Right kidney (tissue), 1 donor: Measurements from ENCODE around the gene MYADML2.
A peak's percentile ranks its signal among the peaks of the same experiment; 100 is the strongest.
"Not testable (repeated sequence)": the region's sequence is repeated elsewhere in the genome, so short reads cannot be mapped to it uniquely, and the experiment has no call there.

Source experiments
- DNase-seq: peaks from one replicate; pipeline ENCODE4 v3.0.0-alpha.2; 2016

Gene MYADML2

DNA sequence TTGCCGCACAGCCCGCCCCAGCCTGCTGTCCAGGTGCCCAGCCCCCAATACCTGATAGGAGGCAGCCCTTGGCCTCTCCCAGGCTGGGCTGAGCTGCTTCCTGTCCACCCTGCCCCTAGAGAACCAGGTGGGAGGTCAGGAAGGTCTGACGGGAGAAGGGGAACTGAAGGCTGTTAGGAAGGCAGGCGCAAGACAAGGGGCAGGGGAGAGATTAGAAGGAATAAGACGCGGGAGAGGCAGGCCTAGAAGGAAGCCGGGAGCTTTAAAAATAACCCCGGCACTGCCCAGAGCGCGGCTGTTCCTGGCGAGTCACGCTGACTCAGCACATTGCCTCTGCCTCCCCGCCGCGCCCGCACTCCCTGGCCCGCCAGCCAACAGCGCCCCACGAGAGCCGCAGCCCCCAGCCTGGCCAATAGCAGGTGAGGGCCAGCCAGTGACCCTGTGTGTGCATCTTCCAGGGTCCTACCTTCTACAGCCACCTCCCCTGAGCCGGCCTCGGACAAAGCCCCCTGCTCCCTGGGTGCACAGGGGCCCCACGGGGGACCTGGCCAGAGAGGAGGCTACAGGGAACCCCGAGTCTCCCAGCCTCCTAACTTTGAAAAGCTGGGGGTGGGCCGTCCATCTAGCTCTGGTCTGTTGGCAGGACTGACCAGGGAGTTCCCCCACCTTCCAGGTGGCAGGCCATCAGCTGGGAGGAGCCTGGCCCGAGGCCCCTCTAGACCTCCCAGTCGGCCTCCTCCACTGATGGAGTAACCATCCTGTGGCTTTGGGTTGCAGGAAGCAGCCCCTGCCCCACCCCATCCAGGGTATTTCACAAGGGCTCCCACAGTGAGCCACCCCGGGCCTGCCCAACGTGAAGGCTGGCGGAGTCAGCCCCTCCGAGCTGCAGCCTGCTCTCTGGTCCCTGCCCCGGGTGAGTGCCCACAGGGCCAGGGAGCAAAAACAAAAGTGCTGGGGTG is 23.5 kb downstream of the MYADML2 start:
- no peak for DNase-seq

DNA sequence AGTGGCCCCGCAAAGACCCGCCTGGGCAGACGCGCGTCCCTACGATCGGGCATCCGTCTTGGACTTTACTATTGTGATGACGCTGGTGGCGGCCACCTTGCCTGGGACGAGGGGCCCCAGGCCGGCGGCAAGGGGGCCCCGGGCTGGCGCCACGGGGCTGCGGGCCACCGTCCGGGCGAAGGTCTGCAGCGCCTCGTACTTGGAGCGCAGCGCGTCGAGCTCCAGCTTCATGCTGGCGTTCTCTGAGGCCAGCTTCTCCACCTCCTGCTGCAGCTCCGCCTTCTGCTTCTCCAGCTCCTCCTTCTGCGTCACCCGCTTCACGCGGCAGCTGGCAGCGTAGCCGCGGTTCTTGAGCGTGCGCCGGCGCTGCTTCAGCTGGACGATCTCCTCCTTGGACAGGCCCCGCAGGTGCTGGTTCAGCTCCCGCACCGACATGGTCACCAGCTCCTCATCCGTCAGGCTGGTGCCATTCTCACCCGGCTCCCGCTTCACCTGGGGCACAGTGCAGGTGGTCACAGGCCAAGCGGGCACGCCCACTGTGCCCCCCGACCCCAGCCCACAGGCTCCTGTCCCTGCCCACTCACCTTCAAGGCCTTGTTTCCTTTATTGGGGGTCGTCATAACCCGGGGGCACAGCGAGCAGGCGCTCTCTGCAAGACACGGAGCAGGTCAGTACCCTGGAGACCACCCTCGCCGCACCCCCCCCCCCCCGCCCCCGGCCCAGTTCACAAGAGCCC is 24.3 kb downstream of the MYADML2 start:
- no peak for DNase-seq

DNA sequence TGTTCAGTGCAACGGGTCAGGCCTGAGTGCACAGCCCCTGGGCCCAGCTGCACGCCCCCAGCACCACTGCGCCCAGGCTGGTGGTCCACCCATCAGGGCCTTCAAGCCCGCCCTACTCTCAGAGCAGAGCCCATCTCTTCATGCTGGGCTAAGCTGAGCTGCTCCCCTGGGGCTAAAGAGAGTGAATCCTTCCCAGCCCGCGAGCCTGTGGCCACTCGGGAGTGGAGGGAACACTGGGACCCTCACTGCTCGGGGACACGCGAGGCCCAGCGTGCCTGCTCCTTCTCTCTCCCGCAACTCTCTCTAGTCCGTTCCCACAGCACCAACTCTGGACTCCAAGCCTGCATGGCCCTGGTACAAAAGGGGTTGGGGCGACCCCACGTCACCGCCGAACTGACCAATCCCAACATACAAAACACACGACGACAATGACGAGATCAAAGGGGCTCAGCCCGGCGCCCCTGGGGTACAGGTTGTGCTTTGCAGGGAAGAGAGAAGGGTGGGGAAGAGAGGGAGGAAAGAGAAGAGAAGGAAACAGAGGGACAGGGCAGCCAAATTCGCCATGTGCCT is 25.0 kb downstream of the MYADML2 start:
- no peak for DNase-seq

DNA sequence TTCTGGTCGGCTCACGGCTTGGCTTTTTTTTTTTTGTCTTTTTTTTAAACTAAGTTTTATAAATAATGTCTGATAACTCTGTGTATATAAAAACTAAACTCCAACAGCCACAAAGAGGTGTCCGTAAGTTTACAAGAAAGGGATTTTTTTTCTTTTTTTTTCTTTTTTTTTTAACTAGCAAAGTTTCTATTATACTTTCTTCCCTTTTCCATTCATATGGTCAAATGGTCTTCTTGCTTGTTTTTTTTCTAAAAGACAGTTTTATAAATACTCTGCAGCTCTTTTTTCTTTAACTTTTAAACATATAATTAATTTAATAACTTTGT is 25.5 kb downstream of the MYADML2 start:
- no peak for DNase-seq

DNA sequence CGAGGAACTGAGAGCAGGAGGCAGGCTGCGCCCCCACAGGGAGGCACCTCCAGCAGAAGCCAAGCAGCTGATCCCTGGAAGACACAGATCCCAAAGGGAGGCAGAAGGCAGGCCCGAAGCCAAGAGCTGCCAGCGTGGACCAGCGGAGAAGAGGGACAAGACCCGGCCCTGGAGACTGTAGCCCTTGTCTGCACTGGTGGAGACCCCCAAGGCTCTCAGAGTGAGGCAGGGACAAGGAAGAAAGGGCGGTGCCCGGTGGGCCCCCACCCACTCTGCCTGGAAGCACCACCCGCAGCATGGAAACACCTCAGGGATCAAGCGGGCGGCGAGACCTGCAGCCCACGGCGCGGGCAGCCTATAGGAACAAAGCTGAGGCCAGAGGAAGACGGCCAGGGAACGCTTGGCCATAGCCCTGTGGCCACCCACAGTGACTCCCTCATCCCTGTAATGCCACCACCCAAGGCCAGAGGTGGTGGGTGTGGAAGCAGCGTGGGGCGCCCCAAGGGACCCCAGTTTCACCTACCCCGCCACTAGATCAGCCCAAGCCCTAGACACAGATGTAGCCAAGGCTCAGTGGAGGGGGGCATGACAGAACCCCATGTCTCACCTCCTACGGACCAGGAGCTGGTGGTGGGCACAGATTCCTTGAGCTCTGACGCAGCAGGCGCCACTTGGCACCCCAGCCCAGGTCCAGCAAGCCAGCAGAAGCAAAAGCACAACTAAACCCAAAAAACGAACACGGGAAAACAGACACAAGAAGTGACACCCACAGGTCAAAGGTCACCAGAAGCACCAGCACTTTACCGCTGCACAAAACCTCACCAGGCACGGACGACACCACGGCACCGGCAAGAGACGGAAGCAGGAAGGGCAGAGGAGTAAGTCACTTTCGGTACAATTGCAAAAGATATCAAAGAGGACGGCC is 26.2 kb downstream of the MYADML2 start:
- no peak for DNase-seq

DNA sequence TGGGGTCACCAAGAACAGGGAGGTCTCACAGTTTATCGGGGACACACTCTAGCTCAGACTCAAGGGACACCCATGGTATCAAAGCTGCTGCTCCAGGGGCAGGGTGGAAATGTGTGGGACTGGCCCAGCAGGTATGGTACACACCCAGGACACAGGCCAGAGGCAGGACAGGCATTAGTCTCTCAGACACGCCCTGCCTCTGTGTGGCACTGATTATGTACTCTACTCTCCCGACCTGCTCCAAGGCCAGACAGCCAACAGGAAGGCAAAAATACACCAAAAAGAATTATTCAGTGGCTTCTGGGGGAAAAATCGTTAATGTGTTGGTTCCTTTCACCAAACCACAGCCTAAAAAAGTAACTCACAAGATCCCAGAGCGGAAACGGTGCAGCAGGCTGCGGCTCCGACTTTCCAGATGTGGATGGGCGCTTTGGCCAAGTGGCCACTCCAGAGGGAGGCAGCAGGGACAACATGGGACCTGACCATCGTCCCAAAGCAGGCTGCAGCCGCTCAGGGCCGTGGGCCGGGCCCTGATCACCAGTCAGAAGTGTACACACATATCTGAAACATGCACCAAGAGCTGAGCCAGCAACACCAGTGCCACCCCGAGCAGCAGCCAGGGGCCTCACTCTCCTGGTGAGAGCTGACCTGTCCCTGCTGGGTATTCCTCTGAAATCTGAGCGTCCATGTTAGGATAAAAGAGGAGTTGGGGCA is 28.0 kb downstream of the MYADML2 start:
- no peak for DNase-seq

DNA sequence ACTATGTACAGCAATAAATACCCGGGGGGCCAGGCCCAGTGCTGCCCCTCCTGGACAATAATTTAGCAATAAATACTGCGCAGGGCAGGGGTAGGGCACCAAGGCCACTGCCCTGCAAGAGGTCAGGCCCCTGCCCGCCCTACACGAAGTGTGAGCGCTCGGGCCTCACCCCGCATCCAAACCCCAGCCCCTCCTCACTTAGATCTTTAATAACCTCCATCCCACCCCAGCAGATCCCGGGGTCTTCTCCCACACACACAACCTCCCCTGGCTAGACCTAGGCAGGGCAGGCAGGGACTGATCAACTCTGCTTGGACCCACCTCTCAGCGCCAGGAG is 28.7 kb downstream of the MYADML2 start:
- not testable (repeated sequence) for DNase-seq

DNA sequence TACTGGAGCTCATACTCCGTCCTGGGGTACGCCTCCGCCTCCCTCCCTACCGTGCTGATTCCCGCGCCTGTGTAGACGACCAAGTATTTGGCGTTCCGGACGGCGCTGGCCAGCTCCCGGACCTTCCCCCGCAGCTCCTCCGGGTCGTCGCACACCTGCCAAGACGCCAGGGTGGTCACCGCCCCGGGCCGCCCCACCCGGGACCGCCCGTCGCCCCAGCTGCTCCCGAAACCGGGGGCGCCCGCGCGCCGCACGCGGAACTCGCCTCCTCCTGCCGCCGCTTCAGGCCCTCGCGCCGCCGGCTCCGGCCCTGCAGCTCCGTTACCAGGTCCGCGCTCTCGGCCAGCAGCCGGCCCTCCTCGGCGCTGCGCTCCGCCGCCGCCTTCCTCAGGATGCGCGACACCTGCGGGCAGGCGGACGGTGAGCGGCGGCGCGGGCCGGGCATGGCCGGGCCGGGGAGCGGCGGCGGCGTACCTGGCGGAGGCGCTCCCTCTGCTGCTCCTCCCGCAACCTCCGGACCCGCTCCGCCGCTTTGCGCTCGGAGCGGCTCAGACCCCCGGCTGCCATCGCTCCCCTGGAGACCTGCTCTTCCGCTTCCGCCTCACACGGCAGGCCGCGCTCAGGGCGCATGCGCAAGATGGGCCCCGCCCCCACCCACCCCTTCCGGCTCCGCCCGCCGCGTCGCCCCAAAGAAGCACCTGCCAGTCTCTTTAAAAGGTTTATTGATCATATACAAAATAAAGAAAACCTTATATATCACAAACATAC is 29.3 kb downstream of the MYADML2 start, which contains the start of gene SIRT7:
SIRT7 (minus strand) TSS at position 612 of the 768 bp plus-strand sequence; CDS start at position 567, 45 bp downstream.
- DNase-seq = peak; percentile 80

DNA sequence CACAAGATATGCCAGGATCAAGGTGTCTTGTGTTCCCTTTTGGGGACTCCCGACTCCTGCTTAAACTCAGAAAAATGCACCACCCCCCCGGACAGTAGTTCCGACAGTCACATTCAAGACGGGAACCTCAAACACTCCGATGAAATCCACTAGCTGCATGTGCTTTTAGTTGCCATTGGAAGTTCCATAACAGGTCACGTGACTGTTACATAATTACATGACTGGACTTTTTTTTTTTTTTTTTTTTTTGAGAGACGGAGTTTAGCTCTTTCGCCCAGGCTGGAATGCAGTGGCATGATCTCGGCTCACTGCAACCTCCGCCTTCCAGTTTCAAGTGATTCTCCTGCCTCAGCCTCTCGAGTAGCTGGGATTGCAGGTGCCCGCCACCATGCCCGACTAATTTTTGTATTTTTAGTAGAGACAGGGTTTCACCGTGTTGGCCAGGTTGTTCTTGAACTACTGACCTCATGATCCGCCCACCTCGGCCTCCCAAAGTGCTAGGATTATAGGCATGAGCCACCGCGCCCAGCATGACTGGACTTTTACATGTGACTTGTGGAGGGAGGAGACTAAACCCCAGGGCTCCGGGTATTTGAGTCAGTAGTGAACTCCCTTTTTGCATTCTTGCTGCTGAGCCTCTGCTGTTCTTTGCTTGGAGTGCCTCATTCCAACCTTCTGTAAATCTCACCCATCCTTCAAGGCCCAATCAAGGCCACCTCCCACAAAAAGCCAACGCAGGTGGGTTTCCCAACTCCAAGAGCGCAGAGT is 30.6 kb downstream of the MYADML2 start:
- DNase-seq = no peak

DNA sequence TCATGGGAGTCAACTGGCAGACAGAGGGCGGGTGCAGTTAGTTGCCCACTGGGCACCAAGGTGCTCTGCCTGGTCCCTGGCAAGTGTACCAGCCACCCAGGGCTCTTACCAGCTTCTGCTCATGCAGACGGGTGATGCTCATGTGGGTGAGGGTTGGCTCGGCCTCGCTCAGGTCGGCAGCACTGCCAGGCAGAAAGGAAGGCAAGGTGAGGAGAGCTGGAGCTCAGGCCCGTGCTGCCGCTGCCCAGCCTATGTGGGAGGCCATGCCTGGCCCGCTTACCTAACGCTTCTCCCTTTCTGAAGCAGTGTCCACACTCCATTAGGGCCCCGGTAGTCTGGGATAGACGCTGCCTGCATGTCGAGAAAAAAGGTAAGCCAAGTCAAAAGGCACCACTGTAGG is 31.7 kb downstream of the MYADML2 start:
- no peak for DNase-seq

DNA sequence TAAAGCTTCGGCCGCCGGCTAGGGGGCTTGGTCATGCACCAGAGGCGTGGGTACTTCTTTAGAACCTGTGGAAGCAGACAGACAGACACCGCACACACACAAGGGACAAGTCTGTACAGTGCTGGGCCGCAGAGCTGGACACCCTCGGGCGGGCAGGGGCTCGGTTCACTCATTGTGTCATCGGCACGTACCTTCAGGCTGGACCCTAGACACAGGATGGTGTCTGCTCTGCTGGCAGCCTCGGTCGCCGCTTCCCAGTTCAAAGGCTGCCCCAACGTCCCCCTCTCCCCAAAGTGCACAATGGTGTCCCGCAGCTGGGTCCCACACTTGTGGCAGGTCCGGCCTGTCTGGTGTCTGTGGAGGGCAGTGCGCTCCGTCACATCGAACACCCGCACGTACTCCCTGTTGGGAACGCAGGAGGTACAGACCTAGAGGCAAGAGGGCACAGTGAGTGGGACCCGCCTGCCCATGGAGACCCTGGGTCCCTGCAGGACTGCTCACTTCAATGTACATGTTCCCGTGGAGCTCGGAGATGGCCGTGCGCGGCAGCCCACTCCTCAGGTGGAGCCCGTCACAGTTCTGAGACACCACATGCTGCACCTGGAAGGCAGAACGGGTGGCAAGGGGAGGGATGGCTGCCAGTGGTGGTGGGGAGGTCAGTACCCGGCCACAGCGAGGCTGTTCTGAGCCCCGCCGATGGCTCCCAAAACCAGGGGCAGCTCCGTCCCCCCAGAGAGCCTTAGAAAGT is 32.8 kb downstream of the MYADML2 start:
- no peak for DNase-seq

DNA sequence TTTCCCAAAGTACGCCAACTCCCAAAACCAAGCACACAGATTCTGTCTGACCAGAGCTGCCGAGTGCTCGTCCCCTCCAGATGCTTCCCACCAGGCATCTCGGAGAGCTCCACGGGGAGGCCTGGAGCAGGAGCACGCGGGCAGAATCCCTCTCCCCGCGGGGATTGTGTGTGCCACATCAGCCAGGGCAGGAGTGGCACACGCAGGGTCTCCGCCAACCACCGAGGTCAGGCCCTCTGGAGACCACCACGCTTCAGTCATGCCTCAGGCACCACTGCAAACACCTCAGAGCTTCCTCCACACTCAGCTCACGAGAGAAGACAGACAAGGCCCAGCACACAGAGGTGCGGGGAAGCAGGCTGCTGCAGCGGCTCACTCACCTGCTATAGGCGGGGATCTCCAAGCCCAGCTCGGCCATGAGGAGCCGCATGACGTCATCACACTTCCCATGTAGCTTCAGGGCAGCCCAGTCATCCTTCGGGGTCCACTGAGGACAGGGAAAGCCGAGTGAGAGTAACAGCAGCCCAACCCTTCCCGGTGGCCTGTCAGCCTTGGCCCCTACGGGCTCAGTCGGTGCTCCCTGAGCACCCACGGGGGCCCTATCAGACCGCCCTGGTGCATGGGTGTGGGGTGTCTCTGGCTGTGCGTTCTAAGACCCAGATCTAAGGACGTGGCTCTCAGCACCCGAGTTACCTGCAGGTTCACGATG is 33.5 kb downstream of the MYADML2 start:
- DNase-seq = no peak

DNA sequence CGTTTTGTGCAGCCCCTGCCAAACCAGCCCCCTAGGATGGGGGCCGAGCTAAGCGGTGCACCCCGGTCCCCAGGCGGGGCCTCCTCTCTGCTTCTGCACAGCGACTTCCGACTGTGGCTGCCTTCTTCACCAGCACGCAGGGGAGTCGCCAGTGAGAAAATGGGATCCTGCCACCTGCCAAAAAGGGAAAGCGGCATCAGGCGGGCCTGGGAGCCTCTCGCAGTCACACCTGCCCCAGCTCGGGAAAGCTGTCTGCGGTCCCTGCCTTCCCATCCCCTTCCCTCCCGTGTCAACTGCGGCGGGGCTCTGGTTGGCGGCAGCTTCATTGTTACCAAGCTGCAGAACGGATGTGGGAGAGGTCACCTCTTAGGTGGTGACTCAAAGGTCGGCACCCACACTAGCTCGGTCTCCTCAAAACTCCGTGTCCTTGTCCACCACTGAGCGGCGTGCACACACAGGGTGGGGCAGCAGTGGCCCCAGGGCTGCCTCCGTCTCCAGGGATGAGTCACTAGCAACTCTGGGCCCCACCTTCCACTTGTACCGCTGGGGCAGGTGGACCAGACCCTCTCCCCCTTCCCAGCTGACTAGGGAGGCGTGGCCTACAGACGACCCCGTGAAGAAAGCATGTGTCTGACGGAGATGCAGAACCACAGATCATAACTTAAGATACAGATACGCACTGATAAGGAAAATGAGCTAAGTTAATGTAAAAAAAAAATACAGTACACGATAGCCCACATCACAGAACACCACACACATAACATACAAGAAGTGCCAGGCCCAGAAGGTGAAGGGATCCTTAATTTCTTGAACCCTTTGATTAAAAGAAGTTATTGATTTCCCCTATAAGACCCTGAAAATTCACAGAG is 34.4 kb downstream of the MYADML2 start:
- DNase-seq = no peak

DNA sequence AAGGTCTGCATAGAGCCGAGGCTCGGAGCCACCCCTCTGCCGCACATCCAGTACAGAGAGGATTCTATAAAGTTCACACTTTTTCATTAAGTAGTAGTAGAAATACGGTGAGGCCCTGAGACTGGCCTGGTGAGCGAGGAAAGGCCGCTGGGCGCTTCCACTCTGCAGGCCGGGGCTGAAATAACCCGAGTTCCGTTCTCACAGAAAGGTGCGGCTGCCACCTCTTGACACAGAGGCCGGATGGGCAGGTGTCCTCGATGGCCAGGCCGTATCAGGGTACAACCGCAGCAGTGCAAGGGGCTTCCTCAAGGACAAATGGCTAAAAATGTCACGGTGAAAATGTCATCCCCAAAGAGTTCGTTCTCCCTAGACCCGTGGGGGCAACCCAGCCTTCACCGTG is 35.1 kb downstream of the MYADML2 start:
- no peak for DNase-seq

DNA sequence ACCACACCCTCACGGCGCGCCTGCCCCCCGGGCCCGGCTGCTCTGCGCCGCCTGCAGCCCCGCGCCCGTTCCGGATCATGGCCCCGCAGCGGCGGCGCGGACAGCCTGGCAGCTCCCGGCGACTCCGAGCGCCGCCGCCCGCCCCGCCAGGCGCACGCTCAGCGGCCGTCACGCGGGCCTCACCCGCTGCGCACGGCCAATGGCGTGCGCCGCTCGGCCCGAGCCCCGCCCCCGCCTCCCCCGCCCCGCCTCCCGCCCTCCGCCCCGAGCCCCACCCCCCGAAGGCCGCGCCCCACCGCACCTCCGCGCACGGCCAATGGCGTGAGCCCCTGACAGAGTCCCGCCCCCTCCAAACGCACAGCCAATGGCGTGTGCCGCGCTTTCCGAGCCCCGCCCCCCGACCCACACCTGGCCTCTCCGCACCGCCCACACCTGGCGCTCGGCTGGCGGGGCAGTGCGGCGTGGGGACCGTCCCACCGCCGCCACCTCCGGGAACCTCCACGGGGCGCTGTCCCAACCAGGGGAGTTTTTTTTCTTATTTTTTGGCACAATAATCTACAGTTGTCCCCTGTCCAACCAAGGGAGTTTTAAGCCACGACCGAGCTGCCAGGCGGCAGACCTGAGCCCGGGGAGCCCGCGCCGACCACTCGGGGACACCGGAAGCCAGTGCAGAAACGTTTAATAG is 35.6 kb downstream of the MYADML2 start, which contains the start of gene PCYT2:
PCYT2 (minus strand) TSS at position 123 of the 685 bp plus-strand sequence; CDS start at position 79, 44 bp downstream.
- peak; percentile 80 for DNase-seq

DNA sequence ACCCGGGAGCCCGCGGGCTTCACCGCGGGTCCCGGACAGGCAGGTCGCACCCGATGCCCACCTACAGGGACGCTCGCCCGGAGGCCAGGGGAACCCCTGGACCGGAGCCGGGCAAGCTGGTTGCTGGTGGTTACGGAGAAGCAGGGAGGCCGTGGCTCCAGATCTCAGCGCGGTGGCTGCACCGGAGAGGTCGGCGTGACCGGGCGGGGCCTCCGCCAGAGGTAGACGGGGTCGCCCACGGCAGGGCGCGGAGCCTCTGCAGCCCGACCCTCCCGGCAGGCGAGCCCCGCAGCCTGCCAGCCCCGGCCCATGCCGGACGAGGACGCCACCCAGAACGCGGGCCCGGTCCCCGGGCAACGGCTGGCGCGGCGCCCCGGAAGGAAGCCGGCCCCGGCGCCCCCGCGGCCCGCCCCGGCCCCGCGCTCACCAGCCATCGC is 36.2 kb downstream of the MYADML2 start:
- peak; percentile 61 for DNase-seq
